GM21528 (cell line): ENCODE results near the gene SNX13.
"Not testable (repeated sequence)": the region's sequence is repeated elsewhere in the genome, so short reads cannot be mapped to it uniquely, and the experiment has no call there.

Experiments
- ATAC-seq: cut with Tn5 transposase; IDR thresholded peaks from one replicate; pipeline ENCODE4 v1.9.1; 2021; ENCODE audit warnings: mild to moderate bottlenecking, moderate library complexity; ENCODE audit not compliant: unreplicated experiment, low FRiP score

SNX13 gene

DNA sequence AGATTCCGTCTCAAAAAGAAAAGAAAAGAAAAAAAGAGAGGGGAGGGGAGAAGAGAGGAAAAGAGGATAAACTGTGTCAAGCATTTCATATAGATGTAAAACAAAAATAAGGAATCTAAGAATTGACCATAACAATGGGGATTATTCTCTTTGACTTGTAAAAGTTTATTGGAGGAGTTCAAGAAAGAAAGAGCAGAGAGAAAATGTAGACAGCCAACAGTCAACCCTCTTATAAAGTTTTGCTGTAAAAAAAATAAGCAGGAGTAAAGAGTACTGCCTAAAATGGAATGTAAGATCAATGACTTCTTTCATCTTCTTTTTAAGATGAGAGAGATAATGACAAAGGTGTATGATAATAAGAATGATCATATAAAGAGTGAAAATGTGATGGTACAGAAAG is 87.9 kb downstream of the SNX13 start:
- ATAC-seq, result no peak

DNA sequence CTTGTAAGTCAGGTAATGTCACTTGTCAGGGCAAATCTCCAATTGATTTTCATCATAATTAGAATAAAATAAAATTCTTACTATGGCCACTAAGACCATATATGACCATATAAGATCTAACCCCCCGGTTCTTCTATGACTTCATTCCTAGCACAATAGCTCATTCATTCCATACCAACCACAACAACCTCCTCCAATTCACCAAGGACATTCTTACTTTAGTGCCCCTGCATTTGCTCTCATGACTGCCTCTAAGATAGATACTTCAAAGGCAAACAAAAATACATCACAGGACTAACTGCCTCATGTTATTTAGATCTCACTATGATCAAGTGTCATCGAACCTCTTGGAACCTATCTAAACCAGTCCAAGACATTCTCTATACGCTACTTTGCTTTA is 90.8 kb downstream of the SNX13 start:
- no peak for ATAC-seq

DNA sequence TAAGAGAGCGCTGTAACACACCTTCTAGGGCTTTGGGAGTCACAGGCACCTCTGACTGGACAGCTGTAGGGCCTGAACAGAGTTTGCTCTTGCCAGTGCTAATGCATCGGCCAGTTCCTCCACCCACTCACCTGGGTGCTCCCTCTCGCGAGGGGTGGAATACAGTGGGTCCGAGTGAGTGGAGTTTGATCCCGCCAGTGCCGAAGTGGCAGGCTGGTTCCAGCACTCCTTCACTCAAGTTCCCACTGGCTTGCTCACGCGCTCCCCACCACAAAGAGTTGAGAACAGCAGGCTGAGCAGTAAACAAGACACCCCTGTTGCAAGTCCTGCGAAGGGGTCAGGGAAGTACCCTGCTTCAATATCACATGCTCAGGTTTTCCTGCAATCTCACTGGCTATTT is 91.8 kb downstream of the SNX13 start:
- ATAC-seq, result no peak

DNA sequence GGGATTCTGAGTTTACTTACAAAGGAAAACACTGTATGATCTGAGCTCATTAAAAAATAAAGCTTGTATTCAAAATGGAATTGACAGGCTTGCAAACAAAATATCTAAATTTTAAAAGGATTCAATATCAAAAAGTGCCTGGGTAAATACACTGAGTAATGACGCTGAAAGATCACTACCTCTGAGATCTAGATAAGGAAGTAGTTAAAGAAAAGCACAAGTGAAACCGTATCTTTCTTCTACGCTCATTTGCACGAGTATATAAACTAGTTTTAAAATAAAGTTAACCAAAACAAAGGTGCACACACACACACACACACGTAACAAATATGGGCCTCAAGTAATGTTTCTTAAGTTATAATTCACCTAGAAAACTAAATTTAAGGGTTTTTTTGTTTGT is 93.4 kb downstream of the SNX13 start:
- no peak for ATAC-seq

DNA sequence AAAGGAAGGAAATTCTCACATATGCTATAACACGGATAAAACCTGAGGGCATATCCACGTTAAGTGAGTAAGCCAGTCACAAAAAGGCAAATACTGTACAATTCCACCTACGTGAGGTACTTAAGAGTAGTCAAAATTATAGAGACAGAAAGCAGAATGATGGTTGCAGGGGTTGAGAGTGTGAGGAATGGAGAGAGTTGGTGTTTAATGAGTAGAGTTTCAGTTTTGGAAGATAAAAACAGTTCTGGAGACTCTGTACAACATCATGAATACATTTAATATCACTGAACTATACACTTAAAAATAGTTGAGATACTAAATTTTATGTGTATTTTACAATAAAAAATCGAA is 95.1 kb downstream of the SNX13 start:
- no peak for ATAC-seq

DNA sequence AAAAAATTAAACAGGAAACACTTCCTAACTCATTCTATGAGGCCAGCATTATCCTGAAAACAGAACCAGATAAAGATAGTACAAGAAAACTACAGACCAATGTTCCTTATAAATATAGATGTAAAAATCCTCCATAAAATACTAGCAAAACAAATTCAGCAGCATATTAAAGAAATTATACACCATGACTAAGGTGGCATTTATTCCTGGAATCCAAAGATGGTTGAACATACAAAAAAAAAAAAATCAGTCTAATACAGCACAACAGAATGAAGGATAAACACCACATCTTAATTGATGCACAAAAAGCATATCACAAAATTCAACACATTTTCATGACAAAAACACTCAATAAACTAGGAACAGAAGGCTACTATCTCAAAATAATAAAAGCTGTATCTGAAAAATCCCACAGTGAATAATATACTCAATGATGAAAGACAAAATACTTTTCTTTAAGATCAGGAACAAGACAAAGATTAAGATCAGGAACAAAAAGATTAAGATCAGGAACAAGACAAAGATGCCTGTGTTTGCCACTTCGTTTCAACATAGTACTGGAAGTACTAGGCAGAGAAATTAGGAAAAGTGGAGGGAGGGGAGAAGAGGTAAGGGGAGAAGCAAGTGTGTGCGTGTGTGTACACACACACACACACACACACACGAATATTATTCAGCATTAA is 95.6 kb downstream of the SNX13 start:
- ATAC-seq, result no peak

DNA sequence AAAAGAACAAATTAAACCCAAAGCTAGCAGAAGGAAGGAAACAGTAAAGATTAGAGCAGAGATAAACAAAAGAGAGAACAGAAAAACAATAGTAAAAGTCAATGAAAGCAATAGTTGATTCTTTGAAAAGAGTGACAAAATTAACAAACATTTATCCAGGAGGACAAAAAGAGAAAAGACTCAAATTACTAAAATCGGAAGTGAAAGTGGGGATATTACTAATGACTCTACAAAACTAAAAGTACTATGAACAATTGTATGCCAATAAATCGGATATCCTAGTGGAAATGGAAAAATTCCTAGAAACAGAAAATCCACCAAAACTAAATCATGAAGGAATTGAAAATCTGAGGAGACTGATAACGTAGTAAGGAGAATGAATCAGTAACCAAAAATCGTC is 96.3 kb downstream of the SNX13 start:
- ATAC-seq, result no peak

DNA sequence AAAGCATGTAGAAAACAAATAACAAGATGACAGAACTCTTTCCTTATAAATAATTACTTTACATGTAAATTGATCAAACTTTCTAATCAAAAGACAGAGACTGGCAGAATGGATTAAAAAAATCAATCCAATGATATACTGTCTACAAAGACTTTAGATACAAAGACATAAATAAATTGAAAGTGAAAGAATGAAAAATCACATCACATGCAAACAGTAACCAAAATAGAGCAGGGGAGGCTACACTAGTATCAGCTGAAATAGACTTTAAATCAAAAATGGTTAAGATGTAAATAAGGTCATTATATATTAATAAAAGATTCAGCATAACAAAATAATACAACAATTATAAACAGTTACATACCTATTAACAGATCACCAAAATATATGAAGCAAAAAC is 97.3 kb downstream of the SNX13 start:
- no peak for ATAC-seq

DNA sequence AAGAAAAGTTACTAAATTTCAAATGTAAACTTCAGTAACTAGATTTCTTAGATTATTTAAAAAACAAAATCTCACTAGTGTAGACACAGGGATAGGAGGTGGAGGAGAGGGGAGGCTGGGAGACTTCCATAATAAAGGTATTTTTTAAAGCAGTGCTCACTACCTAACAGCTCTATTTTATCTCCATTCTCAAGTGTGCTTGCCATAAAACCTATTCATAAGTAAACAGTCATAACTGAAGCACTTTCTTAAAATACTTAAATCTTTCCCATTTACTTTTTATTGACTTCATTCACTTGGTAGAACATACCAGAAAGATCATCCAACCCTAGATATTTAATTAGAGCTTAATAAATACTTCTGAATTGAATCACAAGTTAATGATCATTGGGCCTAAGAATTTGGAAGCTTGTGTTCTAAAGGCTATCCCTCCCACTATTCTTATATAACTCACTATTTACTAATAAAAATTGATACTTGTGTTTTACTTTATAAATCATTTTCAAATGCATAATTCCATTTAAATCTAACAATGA is 107.4 kb downstream of the SNX13 start:
- ATAC-seq, result no peak

DNA sequence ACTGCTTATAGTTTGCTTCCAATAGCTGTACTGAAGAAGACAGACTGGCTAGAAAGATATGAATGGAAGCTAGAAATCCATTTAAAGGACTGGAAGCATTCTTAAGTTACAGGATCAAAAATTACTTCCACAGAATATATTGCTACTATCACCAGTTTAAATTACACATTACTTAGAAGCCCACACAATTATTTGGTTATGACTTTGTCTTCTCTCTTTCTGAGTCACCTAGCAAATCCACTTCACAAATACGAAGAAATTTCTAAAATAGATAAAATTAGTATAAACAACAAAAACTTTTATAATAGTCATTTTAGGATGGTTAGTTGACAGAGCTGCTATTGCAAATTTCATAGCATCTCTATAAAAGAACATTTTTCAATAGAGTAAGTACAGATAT is 108.1 kb downstream of the SNX13 start:
- no peak for ATAC-seq

DNA sequence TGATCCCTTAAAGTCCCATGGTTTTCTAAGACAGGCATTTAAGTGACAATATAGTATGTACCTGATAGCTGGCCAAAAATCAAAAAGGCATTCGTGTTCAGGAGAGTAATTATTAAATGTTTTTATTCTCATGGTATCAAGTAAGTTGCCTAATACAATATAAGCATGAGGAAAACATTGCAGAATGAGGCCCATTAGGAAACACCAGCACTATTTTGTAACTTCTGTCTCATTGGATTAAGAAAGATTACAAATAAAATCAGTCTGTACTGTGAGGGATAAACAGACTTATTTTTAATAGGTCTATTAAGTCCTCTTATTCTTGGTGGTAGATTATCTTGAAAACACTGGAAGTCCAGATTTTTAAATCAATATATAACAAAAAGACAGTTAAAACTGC is 110.1 kb downstream of the SNX13 start:
- ATAC-seq, result no peak

DNA sequence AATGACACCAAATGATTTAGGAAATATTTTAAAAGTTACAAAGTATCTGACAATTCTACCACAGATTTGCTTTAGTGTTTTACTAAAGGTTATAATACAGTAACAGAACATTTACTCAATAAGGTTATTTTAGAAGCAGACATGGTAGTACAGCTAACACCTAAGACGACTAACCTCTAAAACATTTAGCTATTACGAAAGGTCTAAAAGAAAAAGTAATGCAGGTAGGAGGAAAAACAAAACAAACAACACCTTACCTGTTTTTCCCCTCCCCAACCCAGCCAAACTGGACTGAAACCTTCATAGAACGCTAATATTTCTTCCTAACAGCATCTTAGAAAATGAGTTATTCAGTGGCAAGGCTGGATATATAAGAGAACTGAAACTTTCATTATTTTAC is 111.3 kb downstream of the SNX13 start:
- no peak for ATAC-seq

DNA sequence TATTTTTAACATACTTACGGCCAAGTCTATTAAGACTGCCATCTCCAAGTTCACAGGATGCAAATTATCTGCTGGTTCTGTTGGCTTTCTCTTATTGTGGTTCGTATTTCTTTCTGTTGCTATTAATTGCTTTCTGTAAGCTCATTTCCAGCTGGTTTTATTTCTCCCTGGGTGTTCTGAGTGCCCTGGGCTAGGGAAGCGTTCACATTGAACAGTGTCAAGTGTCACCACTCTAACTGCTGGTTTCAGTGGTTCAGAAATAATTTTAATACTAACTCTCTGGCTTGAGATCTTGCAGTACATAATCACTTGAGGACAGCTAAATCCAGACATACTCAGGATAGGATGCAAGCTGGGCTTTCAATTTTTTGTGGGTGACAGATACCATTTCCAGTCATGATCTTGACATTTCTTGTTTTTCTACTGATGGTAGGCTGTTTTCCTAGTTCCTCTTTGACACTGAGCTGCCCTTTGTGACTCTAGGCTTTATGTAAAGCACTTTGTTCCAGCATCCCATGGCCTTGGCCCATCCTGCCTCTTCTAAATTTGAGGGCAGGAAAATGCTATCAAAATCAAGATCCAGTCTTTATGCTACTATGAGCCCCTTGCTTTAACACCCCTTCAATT is 117.6 kb downstream of the SNX13 start:
- ATAC-seq, result no peak

DNA sequence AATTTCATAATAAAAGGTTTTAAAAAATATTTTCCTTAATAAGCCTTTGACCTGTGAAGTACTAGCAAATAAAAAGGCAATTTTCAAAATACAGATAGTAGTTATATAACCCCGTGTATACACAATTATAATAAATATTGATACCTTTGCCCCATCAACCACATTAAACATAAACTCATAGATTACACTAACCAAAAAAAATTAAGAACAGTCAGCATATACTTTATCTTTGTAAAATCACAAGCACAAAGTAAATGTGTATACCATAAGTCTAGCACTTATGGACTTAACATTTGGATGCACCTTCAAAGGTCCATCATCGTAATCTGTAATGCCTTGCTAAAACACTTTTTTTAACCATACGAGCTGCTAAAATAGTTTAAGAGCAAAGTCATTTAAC is 123.4 kb downstream of the SNX13 start:
- ATAC-seq, result no peak

DNA sequence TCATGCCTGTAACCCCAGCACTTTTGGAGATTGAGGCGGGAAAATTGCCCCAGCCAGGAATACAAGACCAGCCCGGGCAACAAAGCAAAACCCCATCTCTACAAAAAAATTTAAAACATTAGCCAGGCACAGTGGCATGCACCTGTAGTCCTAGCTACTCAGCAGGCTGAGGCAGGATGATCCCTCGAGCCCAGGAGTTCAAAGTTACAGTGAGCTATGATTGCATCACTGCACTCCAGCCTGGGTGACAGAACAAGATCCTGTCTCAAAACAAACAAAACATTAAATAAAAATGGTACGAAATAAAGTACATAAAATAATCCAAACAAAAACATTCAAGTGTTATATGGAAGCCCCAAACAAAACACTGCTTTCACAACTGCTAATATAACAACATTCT is 125.0 kb downstream of the SNX13 start:
- ATAC-seq, result no peak

DNA sequence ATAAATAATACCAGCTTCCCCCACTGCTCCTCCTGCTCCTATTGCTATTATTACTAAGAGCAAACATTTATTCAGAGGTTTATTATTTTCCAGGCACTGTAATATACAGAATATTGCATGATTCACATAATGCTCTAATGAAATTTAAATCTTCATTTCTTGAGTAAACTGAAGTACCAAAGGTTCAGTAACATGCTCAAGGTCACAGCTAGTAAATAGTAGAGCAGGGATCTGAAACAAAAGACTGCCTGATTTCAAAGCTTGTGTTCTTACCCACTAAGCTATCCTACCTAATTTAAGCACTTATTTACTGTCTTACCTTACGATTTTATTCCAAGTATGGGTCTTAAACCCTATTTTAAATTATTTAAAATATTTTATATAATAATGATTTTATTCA is 126.2 kb downstream of the SNX13 start:
- no peak for ATAC-seq

DNA sequence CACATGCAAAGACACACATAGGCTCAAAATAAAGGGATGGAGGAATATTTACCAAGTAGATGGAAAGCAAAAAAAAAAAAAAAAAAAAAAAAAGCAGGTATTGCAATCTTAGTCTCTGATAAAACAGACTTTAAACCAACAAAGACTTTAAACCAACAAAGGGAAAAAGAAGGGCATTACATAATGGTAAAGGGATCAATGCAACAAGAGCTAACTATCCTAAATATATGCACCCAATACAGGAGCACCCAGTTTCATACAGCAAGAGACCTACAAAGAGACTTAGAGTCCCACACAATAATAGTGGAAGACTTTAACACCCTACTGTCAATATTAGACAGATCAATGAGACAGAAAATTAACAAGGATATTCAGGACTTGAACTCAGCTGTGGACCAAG is 131.1 kb downstream of the SNX13 start:
- not testable (repeated sequence) for ATAC-seq

DNA sequence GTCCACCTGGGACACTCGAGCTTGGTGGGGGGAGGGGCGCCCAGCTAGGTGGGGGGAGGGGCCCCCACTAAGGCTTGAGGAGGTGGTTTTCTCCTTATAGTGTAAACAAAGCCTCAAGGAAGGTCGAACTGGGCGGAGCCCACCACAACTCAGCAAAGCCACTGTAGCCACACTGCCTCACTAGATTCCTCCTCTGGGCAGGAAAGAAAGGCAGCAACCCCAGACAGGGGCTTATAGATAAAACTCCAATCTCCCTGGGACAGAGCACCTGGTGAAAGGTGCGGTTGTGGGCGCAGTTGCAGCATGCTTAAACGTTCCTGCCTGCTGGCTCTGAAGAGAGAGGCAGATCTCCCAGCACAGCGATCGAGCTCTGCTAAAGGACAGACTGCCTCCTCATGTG is 133.1 kb downstream of the SNX13 start:
- no peak for ATAC-seq

DNA sequence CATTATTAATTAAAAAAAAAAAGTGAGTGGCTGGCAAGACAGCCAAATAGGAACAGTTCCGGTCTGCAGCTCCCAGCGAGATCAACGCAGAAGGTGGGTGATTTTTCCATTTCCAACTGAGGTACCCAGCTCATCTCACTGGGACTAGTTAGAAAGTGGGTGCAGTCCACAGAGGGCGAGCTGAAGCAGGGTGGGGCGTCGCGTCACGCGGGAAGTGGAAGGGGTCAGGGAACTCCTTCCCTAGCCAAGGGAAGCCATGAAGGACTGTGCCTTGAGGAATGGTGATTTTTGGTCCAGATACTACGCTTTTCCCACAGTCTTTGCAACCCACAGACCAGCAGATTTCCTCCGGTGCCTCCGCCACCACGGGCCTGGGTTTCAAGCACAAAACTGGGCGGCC is 133.7 kb downstream of the SNX13 start:
- no peak for ATAC-seq

DNA sequence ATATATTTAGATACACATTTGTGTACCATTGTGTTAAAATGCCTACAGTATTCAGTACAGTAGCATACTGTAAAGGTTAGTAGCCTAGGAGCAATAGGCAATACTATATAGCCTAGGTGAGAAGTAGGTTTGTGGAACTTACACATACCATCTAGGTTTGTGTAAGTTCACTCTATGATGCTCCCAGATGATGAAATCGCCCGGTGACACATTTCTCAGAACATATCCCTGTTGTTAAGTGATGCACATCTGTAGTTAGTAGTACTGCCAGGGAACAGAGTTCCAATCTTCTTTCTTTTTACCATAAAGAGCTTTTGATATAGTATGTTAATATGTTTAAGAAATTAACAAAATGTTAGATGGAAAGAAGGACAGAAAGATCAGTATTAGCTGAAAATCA is 138.2 kb downstream of the SNX13 start:
- no peak for ATAC-seq

DNA sequence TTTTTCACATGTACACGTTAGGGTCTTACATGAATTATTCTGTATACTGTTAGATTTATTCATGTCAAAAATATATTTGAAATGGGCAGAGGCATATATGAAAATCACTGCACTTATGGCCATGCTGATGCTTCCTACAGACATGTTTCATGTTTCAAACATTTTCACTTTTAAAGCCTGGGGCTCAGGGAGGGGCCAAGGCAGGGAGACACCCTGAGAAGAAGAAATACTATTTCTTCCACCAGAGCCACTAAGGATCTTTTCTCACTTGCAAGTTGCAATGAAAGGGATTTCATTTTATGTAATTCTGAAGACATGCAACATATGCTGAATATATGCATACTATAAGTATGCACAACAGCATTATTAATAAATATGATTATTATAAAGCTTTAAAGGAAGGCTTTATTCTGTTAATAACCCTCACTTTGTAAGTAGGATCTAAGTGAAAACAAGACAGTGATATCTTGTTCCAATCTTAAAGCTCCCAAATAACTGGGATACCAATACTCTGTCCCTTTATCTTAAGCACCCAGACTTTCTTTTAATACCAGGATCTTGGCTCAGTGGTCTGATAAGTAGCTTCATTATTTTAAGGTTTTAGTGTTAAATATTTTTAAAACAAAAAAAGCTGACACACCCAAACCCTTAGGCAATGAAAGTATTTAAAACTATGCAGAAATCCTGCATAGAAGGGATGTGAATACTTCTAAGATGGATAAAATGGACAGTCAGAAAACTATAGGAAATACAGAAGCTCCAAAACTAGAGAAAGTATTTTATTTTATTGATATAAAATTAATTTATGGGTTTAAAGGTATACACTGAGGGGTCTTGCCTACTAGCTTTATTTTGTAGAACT is 148.0 kb downstream of the SNX13 start:
- ATAC-seq, result no peak

DNA sequence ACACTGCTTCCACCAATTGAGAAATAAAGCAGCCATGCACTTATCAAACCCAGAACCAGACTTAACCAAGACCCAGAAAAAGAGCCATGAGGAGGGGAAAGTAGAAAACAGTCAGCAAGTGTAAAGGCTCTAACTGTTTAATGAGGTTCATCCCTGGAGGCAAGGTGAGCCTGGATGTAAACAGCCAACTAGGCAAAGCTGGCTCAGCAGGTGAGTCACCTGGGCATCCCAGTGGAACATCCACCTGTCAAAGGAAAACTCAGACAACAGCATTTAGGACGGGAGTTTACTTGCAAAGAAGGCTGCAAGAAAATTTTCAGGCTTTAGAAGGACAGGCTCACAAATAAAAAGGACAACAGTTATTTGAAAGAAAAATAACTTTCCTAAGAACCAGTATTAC is 153.0 kb downstream of the SNX13 start:
- no peak for ATAC-seq
